NCI-H2081 treated with DMSO at 0.1 percent for 48 hours (cell line): ENCODE measurements around the gene NHLH1.
"Not testable (repeated sequence)": the region's sequence is repeated elsewhere in the genome, so short reads cannot be mapped to it uniquely, and the experiment has no call there.

Experiments
- DNase-seq: peaks from one replicate; lab custom pipeline; 2025; lab: John Stamatoyannopoulos, UW

The NHLH1 gene

GRCh38 chr1:160377585-160378206 lies 10.8 kb downstream of the NHLH1 start:
- no peak for DNase-seq

- DNase-seq: not testable (repeated sequence)
Measured at GRCh38 chr1:160384812-160385211, 17.9 kb downstream of the NHLH1 start.

- not testable (repeated sequence) for DNase-seq
Measured at GRCh38 chr1:160388406-160388805, 21.5 kb downstream of the NHLH1 start.

GRCh38 chr1:160394673-160395072 lies 27.8 kb downstream of the NHLH1 start:
- no peak for DNase-seq

- DNase-seq: no peak
Measured at GRCh38 chr1:160397651-160398050, 30.8 kb downstream of the NHLH1 start.

- no peak for DNase-seq
Measured at GRCh38 chr1:160398823-160399222, 32.0 kb downstream of the NHLH1 start.

- no peak for DNase-seq
Measured at GRCh38 chr1:160399544-160400222, 32.8 kb downstream of the NHLH1 start.

GRCh38 chr1:160400223-160400645 lies 33.4 kb downstream of the NHLH1 start, which contains the start of gene VANGL2:
TSS of gene VANGL2 (plus strand) at chr1:160400564. CDS start at chr1:160415838, 15,274 bp downstream.
- no peak for DNase-seq

- no peak for DNase-seq
Measured at GRCh38 chr1:160400646-160401486, 34.0 kb downstream of the NHLH1 start.

GRCh38 chr1:160401487-160401805 lies 34.6 kb downstream of the NHLH1 start:
- no peak for DNase-seq

- DNase-seq: no peak
Measured at GRCh38 chr1:160402001-160402795, 35.3 kb downstream of the NHLH1 start.

- DNase-seq: no peak
Measured at GRCh38 chr1:160403244-160403643, 36.4 kb downstream of the NHLH1 start.

GRCh38 chr1:160404094-160404493 lies 37.2 kb downstream of the NHLH1 start:
- DNase-seq: no peak

- DNase-seq: no peak
Measured at GRCh38 chr1:160405331-160405877, 38.5 kb downstream of the NHLH1 start.

- no peak for DNase-seq
Measured at GRCh38 chr1:160406131-160406968, 39.5 kb downstream of the NHLH1 start.

- DNase-seq: no peak
Measured at GRCh38 chr1:160407839-160408801, 41.2 kb downstream of the NHLH1 start.

GRCh38 chr1:160408864-160409263 lies 42.0 kb downstream of the NHLH1 start:
- DNase-seq: no peak

- no peak for DNase-seq
Measured at GRCh38 chr1:160409486-160409885, 42.6 kb downstream of the NHLH1 start.

- DNase-seq: no peak
Measured at GRCh38 chr1:160410406-160411005, 43.6 kb downstream of the NHLH1 start.
